WI38 (cell line): Measurements from ENCODE around the gene HBP1.
"Not testable (repeated sequence)": the region's sequence is repeated elsewhere in the genome, so short reads cannot be mapped to it uniquely, and the experiment has no call there.

Experiments
- H3K4me3 ChIP-seq: 2 replicates; pipeline ENCODE4 v1.5.1; 2011; ENCODE audit warnings: low read depth, mild to moderate bottlenecking, control low read depth, low read length
- TF ChIP-seq, protein P1 (sequence below): IDR thresholded peaks from 2 replicates; pipeline ENCODE4 v1.5.1; 2012; ENCODE audit warnings: low read depth, mild to moderate bottlenecking, control low read depth, low read length

Gene HBP1

GRCh38 chr7:107128748-107129147, 40.1 kb upstream of the HBP1 start:
- TF ChIP-seq, protein P1, sequence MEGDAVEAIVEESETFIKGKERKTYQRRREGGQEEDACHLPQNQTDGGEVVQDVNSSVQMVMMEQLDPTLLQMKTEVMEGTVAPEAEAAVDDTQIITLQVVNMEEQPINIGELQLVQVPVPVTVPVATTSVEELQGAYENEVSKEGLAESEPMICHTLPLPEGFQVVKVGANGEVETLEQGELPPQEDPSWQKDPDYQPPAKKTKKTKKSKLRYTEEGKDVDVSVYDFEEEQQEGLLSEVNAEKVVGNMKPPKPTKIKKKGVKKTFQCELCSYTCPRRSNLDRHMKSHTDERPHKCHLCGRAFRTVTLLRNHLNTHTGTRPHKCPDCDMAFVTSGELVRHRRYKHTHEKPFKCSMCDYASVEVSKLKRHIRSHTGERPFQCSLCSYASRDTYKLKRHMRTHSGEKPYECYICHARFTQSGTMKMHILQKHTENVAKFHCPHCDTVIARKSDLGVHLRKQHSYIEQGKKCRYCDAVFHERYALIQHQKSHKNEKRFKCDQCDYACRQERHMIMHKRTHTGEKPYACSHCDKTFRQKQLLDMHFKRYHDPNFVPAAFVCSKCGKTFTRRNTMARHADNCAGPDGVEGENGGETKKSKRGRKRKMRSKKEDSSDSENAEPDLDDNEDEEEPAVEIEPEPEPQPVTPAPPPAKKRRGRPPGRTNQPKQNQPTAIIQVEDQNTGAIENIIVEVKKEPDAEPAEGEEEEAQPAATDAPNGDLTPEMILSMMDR: no peak
- no peak overlapping the region for H3K4me3 ChIP-seq

GRCh38 chr7:107130487-107131220, 38.1 kb upstream of the HBP1 start:
- no peak overlapping the region for H3K4me3 ChIP-seq
- TF ChIP-seq, protein P1: no peak

GRCh38 chr7:107133396-107133795, 35.4 kb upstream of the HBP1 start:
- H3K4me3 ChIP-seq: no peak overlapping the region
- TF ChIP-seq, protein P1: no peak

- no peak overlapping the region for H3K4me3 ChIP-seq
- TF ChIP-seq, protein P1: no peak
Observed at GRCh38 chr7:107138696-107139420, 29.9 kb upstream of the HBP1 start.

DNA sequence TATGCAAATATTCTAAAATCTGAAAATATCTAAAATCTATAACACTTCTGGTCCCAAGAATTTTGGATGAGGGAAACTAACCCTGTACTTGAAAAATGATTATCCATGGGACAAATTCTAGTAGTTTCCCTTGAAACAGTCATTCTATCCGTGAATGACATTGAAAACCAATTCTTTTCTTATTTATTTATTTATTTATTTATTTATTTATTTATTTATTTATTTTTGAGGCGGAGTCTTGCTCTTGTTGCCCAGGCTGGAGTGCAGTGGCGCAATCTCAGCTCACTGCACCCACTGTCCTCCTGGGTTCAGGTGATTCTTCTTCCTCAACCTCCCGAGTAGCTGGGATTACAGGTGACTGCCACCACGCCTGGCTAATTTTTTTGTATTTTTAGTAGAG, 24.9 kb upstream of the HBP1 start:
- H3K4me3 ChIP-seq: not testable (repeated sequence)

DNA sequence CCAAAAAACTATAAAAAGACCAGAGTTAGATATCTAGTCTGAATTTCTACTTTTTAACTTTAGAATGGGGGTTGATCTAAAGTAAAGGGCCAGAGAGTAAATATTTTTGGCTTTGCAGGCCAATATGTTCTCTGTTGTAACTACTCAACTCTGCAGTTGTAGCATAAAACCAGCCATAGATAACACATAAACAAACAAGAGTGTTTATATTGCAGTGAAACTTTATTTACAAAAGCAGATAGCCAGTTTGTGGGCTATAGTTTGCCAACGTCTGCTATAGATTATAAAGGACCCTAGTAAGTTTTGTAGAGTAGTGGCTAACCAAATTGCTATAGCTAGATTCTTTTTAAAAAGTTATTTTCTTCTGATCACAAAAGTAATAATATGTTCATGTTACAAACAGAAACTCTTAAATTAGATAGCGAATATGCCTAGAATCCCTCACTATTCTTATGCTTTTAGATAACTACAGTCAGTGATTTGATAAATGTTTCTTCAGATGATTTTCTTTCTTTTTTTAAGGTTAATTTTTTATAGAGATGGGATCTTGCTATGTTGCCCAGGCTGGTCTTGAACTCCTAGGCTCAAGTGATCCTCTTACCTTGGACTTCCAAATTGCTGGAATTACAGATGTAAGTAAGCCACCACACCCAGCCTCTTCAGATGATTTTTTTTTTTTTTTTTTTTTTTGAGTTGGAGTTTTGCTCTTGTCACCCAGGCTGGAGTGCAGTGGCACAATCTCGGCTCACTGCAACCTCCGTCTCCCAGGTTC, 23.6 kb upstream of the HBP1 start:
- TF ChIP-seq, protein P1: no peak
- H3K4me3 ChIP-seq: no peak overlapping the region

DNA sequence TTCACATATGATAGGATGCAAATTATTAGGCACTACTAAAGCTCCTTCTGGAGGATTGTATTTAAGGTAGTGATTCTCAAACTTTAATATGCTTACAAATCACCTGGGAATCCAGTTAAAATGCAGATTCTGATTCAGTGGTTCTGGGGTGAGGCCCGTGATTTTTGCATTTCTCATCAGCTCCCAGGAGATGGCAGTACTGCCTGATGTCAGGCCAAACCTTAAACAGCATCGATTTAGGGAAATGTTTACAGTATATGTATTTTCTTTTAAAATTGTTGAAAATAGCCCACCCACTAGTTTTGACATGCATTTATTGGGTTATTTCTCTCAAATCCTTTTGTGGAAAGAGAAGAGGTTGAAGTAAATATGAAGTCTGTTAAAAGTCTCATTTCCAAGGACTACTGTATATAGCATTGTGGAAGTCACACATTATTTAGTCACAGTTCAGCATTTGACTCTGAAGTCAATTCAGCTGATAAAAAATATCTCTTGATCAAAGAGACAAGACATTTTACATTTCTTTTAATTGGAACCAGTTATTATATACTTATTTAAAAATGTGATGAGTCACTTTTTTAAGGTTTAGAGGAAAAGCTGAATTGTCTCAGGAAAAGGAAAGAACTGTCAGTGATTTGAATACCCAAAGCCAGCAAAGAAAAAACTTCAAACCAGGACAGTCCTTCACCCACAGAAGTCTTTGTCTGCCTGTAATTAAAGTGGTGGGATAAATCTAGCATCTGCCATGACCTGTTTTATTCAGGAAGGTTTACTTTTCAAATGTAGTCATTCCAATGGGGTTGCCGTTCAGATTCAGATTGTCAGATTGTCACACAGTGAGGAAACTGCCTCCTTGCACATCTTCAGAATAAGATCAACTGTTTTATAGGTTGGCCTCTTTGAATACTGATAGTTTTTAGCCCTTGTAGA, 21.1 kb upstream of the HBP1 start:
- H3K4me3 ChIP-seq: no peak overlapping the region
- TF ChIP-seq, protein P1: peak; percentile 51
